Testis (tissue), 2 donors: Measurements from ENCODE around the gene TMED3.

Experiments used
- POLR2A ChIP-seq: fragments of 450-650 bp; IDR thresholded peaks from one replicate; pipeline ENCODE4 v1.6.1; 2017; ENCODE audit warnings: antibody characterized with exemption, mild to moderate bottlenecking, moderate library complexity
- TF ChIP-seq, protein P1 (sequence below), 3 experiments: fragments of 450-650 bp in 2 of 3; fragments of 200-600 bp in 1 of 3; sonication (generic) in 1 of 3; IDR thresholded peaks; one replicate each; pipeline ENCODE4 v1.5.1; 2016 to 2019; ENCODE audit warnings: antibody characterized with exemption in 3 of 3, mild to moderate bottlenecking in 2 of 3, moderate library complexity in 1 of 3

- TF ChIP-seq POLR2A: no peak
- TF ChIP-seq, protein P1, sequence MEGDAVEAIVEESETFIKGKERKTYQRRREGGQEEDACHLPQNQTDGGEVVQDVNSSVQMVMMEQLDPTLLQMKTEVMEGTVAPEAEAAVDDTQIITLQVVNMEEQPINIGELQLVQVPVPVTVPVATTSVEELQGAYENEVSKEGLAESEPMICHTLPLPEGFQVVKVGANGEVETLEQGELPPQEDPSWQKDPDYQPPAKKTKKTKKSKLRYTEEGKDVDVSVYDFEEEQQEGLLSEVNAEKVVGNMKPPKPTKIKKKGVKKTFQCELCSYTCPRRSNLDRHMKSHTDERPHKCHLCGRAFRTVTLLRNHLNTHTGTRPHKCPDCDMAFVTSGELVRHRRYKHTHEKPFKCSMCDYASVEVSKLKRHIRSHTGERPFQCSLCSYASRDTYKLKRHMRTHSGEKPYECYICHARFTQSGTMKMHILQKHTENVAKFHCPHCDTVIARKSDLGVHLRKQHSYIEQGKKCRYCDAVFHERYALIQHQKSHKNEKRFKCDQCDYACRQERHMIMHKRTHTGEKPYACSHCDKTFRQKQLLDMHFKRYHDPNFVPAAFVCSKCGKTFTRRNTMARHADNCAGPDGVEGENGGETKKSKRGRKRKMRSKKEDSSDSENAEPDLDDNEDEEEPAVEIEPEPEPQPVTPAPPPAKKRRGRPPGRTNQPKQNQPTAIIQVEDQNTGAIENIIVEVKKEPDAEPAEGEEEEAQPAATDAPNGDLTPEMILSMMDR (IDR thresholded peaks at IDR 0.05): no peak
These were observed 53.8 kb downstream of the TMED3 start for GRCh38 chr15:79364571-79365240.
